ENCODE data around the gene ANGPTL4. TPM values are rescaled to one million over a fixed set of nuclear protein-coding genes. Genes with fewer than 3 reads are reported as not detected.

The ANGPTL4 gene
- total RNA-seq, 2 experiments from 2014 or later: not detected

GRCh38 chr19:8323781-8324185 lies 40.2 kb upstream of the ANGPTL4 start:
- Mint-ChIP-seq H3K27ac (peak overlapping the region; percentile 27), H3K27me3 (no peaks in the 10 kb centered on the region), H3K4me1 (ENCODE audit: low read depth) (peaks cover 41% of the 10 kb centered on the region), H3K36me3 (ENCODE audit: low read depth) (peaks cover 38% of the 10 kb centered on the region), H3K9me3 (no peaks in the 10 kb centered on the region), H3K4me3 (peak overlapping the region; percentile 96)
- ATAC-seq (ENCODE audit: poor library complexity) (no peak), DNase-seq (no peak)
- Histone ChIP-seq H3K4me1 (ENCODE audit: insufficient read depth, low read length) (peaks cover 33% of the 10 kb centered on the region), H3K36me3 (ENCODE audit: insufficient read depth, low read length) (peaks cover 19% of the 10 kb centered on the region), H3K27me3 (ENCODE audit: control insufficient read depth in 1 of 2, insufficient read depth in 2 of 2, low read length in 2 of 2) (no peaks in the 10 kb centered on the region), H3K4me3 (ENCODE audit: low read length) (no peak overlapping the region), H3K27ac (ENCODE audit: low read depth in 1 of 2, low read length in 2 of 2) (no peak overlapping the region), H3K9me3 (ENCODE audit: control insufficient read depth in 1 of 2, insufficient read depth in 1 of 2, low read length in 2 of 2) (no peaks in the 10 kb centered on the region)
- ChIA-PET POLR2A (interaction anchor here (0.8 kb wide), 2 partner anchors 10 to 15 kb away, joined by 3 read pairs; no protein-coding TSS in a partner anchor), CTCF (interaction anchor here (0.8 to 1.0 kb wide), 2 partner anchors 30 to 55 kb away, joined by 3 read pairs; no protein-coding TSS in a partner anchor)
- TF ChIP-seq, protein P1, sequence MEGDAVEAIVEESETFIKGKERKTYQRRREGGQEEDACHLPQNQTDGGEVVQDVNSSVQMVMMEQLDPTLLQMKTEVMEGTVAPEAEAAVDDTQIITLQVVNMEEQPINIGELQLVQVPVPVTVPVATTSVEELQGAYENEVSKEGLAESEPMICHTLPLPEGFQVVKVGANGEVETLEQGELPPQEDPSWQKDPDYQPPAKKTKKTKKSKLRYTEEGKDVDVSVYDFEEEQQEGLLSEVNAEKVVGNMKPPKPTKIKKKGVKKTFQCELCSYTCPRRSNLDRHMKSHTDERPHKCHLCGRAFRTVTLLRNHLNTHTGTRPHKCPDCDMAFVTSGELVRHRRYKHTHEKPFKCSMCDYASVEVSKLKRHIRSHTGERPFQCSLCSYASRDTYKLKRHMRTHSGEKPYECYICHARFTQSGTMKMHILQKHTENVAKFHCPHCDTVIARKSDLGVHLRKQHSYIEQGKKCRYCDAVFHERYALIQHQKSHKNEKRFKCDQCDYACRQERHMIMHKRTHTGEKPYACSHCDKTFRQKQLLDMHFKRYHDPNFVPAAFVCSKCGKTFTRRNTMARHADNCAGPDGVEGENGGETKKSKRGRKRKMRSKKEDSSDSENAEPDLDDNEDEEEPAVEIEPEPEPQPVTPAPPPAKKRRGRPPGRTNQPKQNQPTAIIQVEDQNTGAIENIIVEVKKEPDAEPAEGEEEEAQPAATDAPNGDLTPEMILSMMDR (IDR thresholded peaks at IDR 0.05): no peak
- intact Hi-C loops (cut with DNase I, micrococcal nuclease): loop anchor here in 1 of 2 experiments (10.0 kb wide), 2 partner anchors 319 to 399 kb away; partner anchors contain the start of genes CTXN1, ELAVL1 and SNAPC2

DNA sequence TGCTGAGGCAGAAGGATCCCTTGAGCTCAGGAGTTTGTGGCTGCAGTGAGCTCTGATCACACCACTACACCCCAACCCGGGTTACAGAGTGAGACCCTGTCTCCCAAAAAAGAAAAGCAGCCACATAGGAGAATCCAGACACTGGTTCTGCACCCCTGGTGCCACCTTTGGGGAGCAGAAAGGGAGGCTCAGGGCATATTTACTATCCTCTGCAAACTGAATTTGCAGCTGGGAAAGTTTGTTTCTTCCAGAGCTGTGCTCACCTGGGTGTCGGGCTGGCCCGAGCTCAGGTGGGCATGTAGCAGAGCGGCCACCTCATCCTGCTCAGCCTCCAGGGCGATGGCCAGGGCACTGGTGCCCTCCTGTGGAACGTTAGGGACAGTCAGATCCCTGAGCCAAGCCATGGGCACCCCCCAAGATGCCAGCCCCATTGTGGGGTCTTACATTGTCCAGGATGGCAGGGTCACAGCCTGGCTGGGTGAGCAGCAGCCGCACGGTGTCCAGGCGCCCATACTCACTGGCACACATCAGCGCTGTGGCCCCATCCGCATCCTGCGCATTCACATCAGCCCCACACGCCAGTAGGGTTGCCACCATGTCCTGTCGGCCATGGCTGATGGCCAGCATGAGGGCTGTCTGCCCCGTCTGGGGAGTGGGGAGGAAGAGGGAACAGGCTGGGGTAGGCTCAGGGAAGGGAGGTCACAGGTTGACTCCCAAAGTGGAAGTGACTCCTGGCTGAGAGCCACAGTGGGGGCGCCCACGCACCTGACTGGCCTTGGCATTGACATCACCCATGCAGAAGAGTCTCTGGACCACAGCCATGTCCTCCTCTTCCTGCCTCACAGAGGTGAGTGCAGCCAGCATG lies 39.5 kb upstream of the ANGPTL4 start:
- Mint-ChIP-seq H3K36me3 (ENCODE audit: low read depth) (peaks cover 38% of the 10 kb centered on the region), H3K9me3 (no peaks in the 10 kb centered on the region), H3K4me1 (ENCODE audit: low read depth) (peaks cover 41% of the 10 kb centered on the region), H3K27me3 (no peaks in the 10 kb centered on the region), H3K4me3 (peak overlapping the region; percentile 96), H3K27ac (peak overlapping the region; percentile 27)
- no peak overlapping the region for H3K4me3 ChIP-seq (ENCODE audit: low read length)
- H3K27ac ChIP-seq (ENCODE audit: low read depth in 1 of 2, low read length in 2 of 2): no peak overlapping the region
- no peaks in the 10 kb centered on the region for H3K9me3 ChIP-seq (ENCODE audit: control insufficient read depth in 1 of 2, insufficient read depth in 1 of 2, low read length in 2 of 2)
- peaks cover 19% of the 10 kb centered on the region for H3K36me3 ChIP-seq (ENCODE audit: insufficient read depth, low read length)
- peaks cover 33% of the 10 kb centered on the region for H3K4me1 ChIP-seq (ENCODE audit: insufficient read depth, low read length)
- ATAC-seq (ENCODE audit: poor library complexity): no peak
- TF ChIP-seq, protein P1 (IDR thresholded peaks at IDR 0.05): no peak
- no peak for DNase-seq
- ChIA-PET POLR2A (interaction anchor here (0.8 kb wide), 1 partner anchor 15 kb away, joined by 3 read pairs; no protein-coding TSS in a partner anchor), CTCF (interaction anchor here (0.8 to 1.0 kb wide), 2 partner anchors 30 to 55 kb away, joined by 3 read pairs; no protein-coding TSS in a partner anchor)
- H3K27me3 ChIP-seq (ENCODE audit: control insufficient read depth in 1 of 2, insufficient read depth in 2 of 2, low read length in 2 of 2): no peaks in the 10 kb centered on the region
- intact Hi-C loops (cut with DNase I, micrococcal nuclease): loop anchor here in 1 of 2 experiments (10.0 kb wide), 2 partner anchors 320 to 400 kb away; partner anchors contain the start of genes CTXN1, ELAVL1 and SNAPC2

DNA sequence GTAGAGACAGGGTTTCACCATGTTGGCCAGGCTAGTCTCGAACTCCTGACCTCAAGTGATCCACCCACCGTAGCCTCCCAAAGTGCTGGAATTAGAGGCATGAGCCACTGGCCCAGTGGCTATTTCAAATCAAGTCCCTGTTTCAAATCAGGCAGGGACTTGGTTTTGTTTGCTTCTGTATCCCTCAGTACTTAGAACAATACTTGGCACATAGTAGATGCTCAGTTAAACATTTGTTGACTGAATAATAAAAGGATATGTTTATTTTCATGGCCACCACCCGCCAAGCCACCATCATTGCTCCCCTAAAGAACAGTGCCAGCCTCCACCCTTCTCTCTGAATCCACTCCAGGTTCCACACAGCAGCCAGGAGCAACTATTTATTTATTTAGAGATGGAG lies 38.5 kb upstream of the ANGPTL4 start:
- Mint-ChIP-seq H3K4me3 (no peak overlapping the region), H3K4me1 (ENCODE audit: low read depth) (peaks cover 30% of the 10 kb centered on the region), H3K36me3 (ENCODE audit: low read depth) (peaks cover 33% of the 10 kb centered on the region), H3K27me3 (no peaks in the 10 kb centered on the region), H3K9me3 (no peaks in the 10 kb centered on the region), H3K27ac (no peak overlapping the region)
- ATAC-seq (ENCODE audit: poor library complexity): no peak
- Histone ChIP-seq H3K9me3 (ENCODE audit: control insufficient read depth in 1 of 2, insufficient read depth in 1 of 2, low read length in 2 of 2) (no peaks in the 10 kb centered on the region), H3K4me1 (ENCODE audit: insufficient read depth, low read length) (peaks cover 25% of the 10 kb centered on the region), H3K4me3 (ENCODE audit: low read length) (no peak overlapping the region), H3K36me3 (ENCODE audit: insufficient read depth, low read length) (peaks cover 19% of the 10 kb centered on the region), H3K27me3 (ENCODE audit: control insufficient read depth in 1 of 2, insufficient read depth in 2 of 2, low read length in 2 of 2) (no peaks in the 10 kb centered on the region), H3K27ac (ENCODE audit: low read depth in 1 of 2, low read length in 2 of 2) (no peak overlapping the region)
- intact Hi-C loops (cut with DNase I, micrococcal nuclease): loop anchor here in 1 of 2 experiments (10.0 kb wide), 2 partner anchors 321 to 401 kb away; partner anchors contain the start of genes CTXN1, ELAVL1 and SNAPC2
- TF ChIP-seq, protein P1 (IDR thresholded peaks at IDR 0.05): no peak
- ChIA-PET CTCF (no interaction called here), POLR2A (no interaction called here)
- no peak for DNase-seq
